GM19240 (cell line): ENCODE results near the gene STK40.
A peak's percentile ranks its signal among the peaks of the same experiment; 100 is the strongest.

ENCODE experiments used
- DNase-seq: peaks from one replicate; pipeline ENCODE4 v3.0.0; 2011; ENCODE audit warnings: low spot score; ENCODE audit not compliant: insufficient read length

STK40 gene

GRCh38 chr1:36398370-36398977, 12.8 kb upstream of the STK40 start:
- no peak for DNase-seq

GRCh38 chr1:36397378-36398230, 11.9 kb upstream of the STK40 start, which contains the start of gene LSM10:
TSS of gene LSM10 (minus strand) at chr1:36397908. CDS start at chr1:36394129, 3,779 bp downstream.
- peak; percentile 93 for DNase-seq

- no peak for DNase-seq
Observed at GRCh38 chr1:36397083-36397377, 11.3 kb upstream of the STK40 start.

- DNase-seq: no peak
Observed at GRCh38 chr1:36396359-36396758, 10.6 kb upstream of the STK40 start.

GRCh38 chr1:36393686-36394085, 8.0 kb upstream of the STK40 start:
- DNase-seq: no peak

GRCh38 chr1:36392836-36393235, 7.1 kb upstream of the STK40 start:
- no peak for DNase-seq

GRCh38 chr1:36391271-36391670, 5.5 kb upstream of the STK40 start:
- DNase-seq: no peak

GRCh38 chr1:36390411-36390810, 4.7 kb upstream of the STK40 start:
- no peak for DNase-seq

GRCh38 chr1:36389999-36390398, 4.3 kb upstream of the STK40 start:
- no peak for DNase-seq

GRCh38 chr1:36389261-36389660, 3.5 kb upstream of the STK40 start:
- no peak for DNase-seq

- DNase-seq: no peak
Observed at GRCh38 chr1:36387141-36387949, 1.6 kb upstream of the STK40 start.

- DNase-seq: peak; percentile 75
Observed at GRCh38 chr1:36386265-36387140, 779 bp upstream of the STK40 start.

- DNase-seq: no peak
Observed at GRCh38 chr1:36384542-36385409, 948 bp downstream of the STK40 start.

GRCh38 chr1:36383240-36383639, 2.5 kb downstream of the STK40 start:
- no peak for DNase-seq

GRCh38 chr1:36382669-36383068, 3.1 kb downstream of the STK40 start:
- no peak for DNase-seq

GRCh38 chr1:36382231-36382630, 3.5 kb downstream of the STK40 start:
- no peak for DNase-seq

- DNase-seq: no peak
Observed at GRCh38 chr1:36381405-36381804, 4.3 kb downstream of the STK40 start.

GRCh38 chr1:36380782-36381181, 4.9 kb downstream of the STK40 start:
- DNase-seq: no peak

GRCh38 chr1:36380143-36380619, 5.5 kb downstream of the STK40 start:
- no peak for DNase-seq
